Measurements from ENCODE around the gene ABCG1.
"Not testable (repeated sequence)": the region's sequence is repeated elsewhere in the genome, so short reads cannot be mapped to it uniquely, and the experiment has no call there.

Gene ABCG1

DNA sequence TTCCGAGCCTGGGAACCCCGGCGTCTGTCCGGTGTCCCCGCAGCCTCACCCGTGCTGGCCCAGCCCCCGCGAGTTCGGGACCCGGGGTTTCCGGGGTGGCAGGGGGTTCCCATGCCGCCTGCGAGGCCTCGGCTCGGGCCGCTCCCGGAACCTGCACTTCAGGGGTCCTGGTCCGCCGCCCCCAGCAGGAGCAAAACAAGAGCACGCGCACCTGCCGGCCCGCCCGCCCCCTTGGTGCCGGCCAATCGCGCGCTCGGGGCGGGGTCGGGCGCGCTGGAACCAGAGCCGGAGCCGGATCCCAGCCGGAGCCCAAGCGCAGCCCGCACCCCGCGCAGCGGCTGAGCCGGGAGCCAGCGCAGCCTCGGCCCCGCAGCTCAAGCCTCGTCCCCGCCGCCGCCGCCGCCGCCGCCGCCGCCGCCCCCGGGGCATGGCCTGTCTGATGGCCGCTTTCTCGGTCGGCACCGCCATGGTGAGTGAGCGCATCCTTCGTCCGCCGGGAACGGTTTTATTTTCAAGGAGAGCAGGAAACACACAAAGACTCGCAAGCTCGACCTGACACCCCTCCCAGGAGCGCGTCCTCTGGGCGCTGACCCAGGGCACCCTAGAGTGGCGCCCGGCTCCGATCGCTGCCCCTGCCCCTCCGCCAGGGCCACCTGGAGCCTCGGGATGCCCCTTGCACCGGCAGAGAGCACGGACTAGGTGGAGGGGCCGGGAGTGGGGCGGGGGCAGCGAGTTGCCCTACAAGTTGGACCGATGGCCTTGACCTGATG, at the start of gene ABCG1:
TSS of gene ABCG1 (plus strand) at position 305 of the 770 bp plus-strand sequence. CDS start at position 428, 123 bp downstream.
- peak in 34 of 58 donors; percentile 19 to 66 (median 38) for DNase-seq

GRCh38 chr21:42169758-42170157, 49.2 kb upstream of the ABCG1 start:
- no peak for DNase-seq

DNA sequence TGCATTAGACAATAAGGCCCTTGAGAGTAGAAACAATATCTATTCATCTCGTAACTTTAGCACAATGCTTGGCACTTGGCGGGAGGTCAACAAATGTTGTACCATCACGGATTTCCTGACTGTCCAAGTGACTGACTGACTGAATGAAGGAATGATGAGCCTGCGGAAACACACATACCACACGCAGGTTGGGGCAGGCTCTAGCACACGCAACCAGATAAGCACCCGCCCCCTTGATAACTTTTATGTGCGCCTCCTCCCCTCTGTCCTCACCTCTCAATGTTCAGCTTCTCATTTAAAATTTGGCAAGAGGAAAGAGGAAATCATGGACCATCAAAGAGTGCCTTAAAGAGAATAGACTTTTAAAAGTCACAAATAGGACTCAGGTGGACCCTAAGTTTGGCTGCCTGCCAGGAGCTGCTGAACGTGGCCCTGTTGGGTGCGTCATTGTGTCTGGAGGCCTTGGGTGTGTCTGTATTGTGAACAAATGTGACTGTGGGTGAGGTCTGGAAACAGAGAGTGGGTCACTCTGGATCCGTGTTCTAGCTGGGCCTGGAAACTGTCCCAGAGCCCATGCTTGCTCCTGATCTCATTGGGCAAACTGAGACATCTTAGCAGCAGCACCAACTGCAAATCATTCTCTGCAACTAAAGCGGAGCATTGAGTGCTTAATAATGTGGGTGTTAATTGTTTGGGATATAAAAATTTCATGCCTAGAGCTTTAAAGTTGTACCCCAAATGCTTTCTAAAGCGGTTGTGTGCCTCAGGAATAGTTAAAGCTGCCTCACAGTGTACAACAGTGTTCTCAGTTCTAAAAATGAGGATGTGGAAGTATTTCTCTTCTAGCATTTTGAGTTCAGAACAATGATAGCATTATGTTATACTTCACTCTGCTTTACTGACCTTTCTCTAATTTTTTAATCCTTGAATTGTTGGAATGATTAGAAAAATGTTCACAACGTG, 47.6 kb upstream of the ABCG1 start:
- DNase-seq, result peak in 33 of 58 donors; percentile 15 to 83 (median 52)

- no peak for DNase-seq
These were observed 46.1 kb upstream of the ABCG1 start for GRCh38 chr21:42172596-42173483.

GRCh38 chr21:42174173-42174572, 44.8 kb upstream of the ABCG1 start:
- no peak for DNase-seq

DNA sequence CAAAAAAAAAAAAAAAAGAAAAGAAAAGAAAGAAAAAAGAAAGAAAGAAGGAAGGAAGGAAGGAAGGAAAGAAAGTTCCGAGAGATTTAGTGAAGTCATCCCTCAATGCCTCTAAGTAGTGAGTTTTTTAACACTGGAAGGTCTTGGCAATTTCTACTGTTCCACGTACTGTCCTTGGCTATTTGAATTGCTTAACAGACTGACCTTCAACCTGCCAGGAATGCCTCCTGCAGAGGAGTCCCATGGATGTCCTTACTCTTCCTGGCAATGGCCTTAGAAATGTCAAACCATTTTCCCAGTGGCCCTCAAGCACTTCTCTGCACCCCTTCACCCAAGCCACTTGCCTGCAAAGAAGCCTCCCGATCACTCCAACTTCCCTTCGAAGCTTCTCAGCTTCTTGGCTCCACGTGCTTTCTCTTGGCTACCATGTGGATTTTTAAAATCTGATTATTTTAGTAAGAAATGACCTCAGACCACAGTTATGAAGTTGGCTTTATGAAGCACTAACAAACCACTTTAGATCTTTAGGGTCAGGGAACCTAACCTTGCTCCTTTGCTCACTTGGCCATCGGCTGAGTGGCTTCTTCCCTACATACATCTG, 43.7 kb upstream of the ABCG1 start:
- DNase-seq, result no peak

DNA sequence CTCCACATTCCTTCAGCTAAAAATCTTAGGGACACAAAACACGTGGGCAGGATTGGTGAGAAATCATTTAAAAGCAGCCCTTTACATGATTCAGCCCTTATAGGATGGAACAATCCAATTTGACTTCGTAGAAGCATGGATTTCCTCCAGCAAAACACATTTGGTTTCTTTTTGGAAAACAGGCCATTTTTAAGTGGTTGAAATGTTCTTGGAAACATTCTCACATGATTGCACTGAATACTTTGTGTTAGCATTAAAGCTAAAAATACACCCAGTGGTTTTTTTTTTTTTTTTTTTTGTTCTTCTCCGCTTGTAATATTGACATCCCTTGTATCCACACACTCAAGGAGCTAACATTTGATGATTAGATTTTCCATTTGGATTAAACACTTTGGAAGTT, 42.1 kb upstream of the ABCG1 start:
- peak in 2 of 58 donors; percentile 2 to 36 for DNase-seq

- peak in 6 of 58 donors; percentile 6 to 32 (median 26) for DNase-seq
These were observed 39.6 kb upstream of the ABCG1 start for GRCh38 chr21:42179316-42179715.

- not testable (repeated sequence) for DNase-seq
These were observed 38.9 kb upstream of the ABCG1 start for GRCh38 chr21:42180001-42180400.

DNA sequence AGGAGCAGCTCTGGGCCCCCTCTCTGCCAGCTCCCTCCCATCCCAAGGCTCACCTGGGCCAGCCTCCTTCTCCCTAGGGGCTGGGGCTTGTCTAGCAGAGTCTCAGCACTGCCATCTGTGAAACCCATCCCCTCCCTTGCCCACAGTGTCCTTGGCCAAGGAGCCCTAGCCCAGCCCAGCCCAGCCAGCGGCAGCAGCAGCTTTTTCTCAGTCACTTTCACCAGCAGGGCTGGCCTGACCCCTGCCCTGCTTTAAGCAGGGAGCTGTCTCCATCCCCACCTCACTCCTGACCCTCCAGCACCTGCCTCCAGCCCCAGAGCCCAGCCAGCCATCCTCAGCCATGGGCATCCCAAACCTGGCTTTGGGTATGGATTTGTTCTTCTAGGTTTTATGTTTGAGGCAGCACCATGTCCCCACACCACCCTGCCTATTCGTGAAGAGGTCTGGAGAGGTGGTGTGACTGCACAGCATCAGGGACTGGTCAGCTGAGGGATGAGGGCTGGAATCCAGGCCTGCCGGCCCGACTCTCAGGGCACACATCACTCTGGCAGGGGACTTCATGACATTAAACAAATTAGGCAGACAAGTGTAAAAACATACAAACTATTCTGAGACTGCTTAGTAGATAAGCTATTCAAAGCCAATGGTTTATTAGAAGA, 36.1 kb upstream of the ABCG1 start:
- DNase-seq, result no peak

GRCh38 chr21:42183374-42184266, 35.3 kb upstream of the ABCG1 start:
- DNase-seq, result no peak

- DNase-seq, result no peak
These were observed 32.3 kb upstream of the ABCG1 start for GRCh38 chr21:42186591-42186990.

DNA sequence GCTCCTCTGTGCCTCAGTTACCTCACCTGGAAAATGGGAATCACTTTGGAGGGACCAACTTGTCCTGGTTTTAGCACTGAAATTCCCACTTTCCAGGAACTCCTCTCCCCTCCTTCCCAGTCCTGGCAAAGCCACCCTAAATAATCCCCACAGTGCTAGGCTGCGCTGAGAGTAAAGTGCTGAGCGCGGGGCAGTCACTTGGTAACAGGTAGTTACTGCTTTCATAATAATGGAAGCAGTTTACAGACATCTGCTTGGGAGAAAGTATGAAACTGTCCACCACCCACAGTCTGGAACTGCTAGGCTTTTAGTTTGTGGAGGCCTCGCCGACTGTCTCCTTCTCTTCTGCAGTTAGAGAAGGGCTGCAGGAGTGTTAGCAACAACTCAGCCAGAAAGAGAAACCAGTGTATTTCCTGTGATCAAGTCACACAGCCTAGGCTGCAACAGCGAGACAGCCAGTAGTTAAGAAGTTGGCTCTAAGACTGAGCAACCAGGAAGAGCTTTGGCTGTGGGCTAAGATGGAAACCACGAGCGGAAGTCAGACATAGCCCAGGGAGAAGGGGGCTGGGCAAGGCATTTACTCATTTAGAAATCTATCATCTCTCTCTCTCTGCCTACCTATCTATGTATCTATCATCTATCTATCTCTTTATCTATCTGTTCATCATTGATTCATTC, 30.8 kb upstream of the ABCG1 start:
- DNase-seq, result peak in 13 of 58 donors; percentile 12 to 65 (median 28)

- no peak for DNase-seq
These were observed 30.3 kb upstream of the ABCG1 start for GRCh38 chr21:42188663-42189062.

DNA sequence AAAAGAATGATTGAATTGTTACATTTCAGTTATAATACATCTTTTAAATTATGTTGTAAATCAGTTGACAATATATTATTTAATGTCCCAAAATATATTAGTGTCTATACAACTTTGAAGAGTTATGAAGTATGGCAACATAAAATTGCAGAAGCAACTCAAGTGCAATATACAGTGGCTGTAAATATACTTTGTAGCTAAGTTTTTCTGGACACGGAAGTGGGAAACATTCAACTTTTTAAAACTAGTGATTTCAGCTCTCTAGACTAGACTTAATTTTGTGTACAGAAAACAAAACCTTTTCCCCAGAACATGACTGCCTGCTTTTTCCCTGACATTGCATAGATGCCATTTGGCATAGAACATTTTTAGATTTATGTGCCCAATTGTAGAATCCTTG, 29.5 kb upstream of the ABCG1 start:
- DNase-seq, result no peak

DNA sequence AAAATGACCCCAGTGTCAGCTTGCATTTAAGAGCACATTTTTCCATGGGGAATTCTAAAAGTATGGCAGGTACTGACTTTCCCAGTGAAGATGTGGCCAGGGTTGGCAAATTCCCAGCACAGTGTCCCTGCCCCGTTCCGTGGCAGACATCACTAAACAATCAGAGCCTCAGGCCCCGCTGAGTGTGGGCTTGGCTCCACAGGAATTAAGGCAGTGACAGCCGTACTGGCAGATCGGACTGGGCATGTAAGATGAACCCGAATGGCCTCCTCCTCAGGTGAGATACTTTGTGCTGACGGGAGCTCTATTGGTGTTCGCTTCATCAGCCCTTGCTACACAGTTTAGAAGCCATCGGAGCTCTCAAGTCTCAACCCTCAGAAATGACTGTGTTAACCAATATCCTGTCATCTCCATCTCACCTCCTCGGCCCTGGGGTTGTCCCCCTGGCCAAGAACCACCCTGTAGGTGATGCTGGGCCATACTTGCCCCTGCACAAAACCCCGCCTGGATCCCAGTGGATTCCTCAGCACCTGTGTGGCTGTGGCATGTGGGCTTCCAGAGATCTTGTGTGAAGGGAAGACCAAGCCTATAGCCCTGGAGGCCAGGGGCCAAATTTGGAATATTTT, 29.0 kb upstream of the ABCG1 start:
- DNase-seq, result peak in 1 of 58 donors; percentile 56

- peak in 34 of 58 donors; percentile 7 to 76 (median 43) for DNase-seq
These were observed 28.5 kb upstream of the ABCG1 start for GRCh38 chr21:42190486-42190863.

- DNase-seq, result no peak
These were observed 27.9 kb upstream of the ABCG1 start for GRCh38 chr21:42191064-42191463.
